GM04504 (cell line): ENCODE measurements around the gene MIGA2.

Source experiments
- DNase-seq: peaks from one replicate; pipeline ENCODE4 v3.0.0-alpha.2; 2012; ENCODE audit warnings: low read depth

The MIGA2 gene

DNA sequence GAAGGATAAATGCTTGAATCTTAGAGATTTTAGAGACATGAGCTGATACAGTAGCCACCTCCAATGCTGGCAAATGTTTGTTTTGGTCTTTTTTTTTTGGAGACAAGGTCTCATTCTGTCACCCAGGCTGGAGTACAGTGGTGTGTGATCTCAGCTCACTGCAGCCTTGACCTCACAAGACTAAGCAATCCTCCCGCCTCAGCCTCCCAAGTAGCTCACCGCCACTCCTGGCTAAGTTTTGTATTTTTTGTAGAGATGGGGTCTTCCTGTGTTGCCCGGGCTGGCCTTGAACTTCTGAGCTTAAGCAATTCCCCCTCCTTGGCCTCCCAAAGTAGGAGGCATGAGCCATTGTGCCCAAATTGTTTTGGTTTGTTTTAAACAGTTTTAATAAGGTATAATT is 37.7 kb downstream of the MIGA2 start:
- DNase-seq, result no peak

DNA sequence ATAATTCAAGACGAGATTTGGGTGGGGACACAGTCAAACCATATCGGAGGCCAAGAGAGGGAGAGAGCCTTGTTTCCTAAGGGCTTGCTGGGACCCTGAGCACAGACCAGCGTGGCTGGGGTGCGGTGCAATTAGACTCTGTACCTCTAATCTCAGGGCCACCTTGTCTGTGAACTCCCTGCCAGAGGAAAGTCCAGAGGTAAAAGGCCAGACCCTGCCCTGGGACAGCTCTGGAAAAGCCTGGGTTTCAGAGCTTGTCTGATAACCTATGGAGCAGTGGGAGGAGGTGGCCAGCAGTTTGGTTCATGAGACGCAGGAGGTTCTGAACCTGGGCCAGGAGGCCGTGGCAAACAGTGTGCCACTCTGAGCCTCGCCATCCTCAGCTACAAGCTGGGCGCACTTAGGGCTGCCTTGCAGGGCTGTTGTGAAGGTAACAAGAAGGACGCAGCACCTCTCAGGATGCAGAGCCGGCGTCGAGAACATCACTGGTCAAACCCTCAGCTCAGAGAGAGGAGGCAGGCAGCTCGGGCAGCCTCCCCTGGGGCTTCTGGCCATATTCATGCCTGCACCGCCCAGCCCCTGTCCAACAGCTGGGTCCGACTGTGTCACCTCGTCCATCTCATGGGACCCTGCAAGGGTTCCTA is 39.7 kb downstream of the MIGA2 start:
- DNase-seq, result no peak

DNA sequence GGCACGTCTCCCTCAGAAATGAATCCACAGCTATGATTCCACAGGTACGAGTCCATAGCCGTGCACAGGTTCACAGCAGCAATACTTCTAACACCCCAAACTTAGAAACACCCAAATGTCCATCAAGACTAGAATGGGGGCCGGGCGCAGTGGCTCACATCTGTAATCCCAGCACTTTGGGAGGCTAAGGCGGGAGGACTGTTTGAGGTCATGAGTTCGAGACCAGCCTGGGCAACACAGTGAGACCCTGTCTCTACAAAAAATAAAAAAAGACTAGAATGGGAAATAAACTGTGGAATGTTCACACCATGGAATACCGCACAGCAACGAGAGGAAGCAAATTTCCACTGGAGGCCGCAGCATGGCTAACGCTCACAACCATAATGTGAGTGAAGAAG is 40.2 kb downstream of the MIGA2 start:
- no peak for DNase-seq

DNA sequence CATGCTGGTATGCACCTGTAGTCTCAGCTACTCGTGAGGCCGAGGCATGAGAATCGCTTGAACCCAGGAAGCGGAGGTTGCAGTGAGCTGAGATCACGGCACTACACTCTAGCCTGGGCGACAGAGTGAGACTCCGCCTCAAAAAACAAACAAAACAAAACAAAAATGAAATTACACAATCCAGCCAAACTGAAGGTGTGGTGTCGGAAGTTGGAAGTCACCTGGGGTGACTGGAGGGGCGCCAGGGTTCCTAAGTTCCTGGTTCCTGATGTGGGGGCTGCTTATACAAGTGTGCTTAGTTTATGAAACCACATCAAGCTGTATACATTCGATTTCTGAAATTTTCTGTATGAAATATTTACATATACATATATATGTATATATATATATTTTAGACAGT is 40.8 kb downstream of the MIGA2 start:
- DNase-seq, result no peak

- no peak for DNase-seq
Observed at GRCh38 chr9:129078691-129079503, 42.5 kb downstream of the MIGA2 start.

GRCh38 chr9:129079829-129080228 is 43.4 kb downstream of the MIGA2 start:
- no peak for DNase-seq

- DNase-seq, result no peak
Observed at GRCh38 chr9:129080298-129080600, 43.8 kb downstream of the MIGA2 start.

DNA sequence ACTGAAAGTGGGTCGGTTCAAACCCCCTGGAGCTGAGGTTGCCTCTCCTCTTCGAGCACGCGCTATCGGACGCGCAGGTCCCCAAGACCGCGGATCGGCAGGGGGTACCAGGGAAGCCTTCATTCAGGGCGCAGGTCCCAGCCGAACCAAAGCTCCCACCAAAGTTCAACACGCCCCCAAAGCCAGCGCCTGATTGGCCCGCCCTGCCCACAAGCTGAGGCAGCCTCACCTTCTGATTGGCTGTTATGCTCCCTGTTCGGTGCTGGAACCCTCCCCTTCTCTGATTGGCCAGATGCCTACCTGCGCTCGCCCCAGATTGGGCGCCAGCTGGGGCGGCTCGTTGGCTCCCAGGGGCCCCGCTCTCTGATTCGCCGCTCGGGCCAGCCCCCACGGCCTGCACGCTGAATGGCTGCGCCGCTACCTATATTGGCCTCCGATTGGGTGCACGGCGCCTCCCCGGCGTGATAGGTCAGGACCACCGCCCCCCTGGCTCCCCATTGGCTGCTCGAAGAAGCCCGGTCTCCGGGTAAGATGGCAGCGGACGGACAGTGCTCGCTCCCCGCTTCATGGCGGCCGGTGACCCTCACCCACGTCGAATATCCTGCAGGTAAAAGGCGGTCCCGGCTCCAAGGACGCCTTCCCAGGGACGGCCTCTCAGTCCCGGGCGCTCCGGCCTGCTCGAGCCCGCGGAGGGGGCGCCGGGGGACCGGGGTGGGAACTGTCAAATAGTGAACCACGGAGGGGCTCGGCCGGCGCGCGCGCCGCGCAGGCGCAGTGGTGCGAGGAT is 44.4 kb downstream of the MIGA2 start, which contains the start of gene DOLPP1:
Gene DOLPP1 (plus strand): TSS at position 511 of the 787 bp plus-strand sequence. CDS start 21 bp downstream, at position 532.
- peak; percentile 99 for DNase-seq

GRCh38 chr9:129081388-129081904 is 45.0 kb downstream of the MIGA2 start:
- DNase-seq, result no peak

DNA sequence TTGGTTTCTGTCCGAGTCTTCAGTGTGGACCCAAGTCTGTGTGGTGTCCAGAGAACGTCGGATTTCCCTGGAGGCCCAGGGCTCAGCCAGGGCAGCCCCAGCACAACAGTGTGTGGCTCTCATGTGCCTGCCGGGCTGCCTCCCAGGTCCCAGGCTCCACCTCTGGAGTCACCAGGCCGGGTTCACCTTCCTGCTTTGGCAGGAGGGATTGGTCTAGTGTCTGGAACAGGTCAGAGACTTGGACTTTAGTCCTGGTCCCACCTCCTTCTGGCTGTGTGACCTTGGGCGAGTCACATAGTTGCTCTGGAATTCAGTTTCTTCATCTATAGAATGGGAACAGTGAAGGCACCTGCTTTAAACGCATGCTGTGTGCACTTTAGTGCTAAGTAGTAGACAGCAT is 47.7 kb downstream of the MIGA2 start:
- no peak for DNase-seq

DNA sequence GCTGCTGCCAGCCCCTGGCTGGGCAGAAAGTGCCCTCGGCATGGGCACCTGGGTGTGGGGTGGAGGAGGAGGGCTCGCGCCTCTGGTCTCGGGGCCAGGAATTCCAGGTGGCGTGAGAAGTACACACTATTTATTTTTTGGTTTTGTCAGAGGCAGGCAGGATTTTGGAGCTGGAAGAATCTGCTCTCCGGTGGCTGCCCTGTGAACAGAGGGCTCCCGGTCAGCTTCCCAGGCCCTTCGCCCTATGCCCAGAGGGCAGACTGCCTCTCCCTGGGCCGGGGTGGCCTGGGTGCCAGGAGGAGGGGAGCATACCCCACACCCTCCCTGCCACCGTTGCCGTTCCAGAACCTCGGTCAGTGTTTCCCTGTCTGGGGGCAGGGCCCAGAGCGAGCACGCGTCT is 52.8 kb downstream of the MIGA2 start:
- no peak for DNase-seq

GRCh38 chr9:129093602-129094386 is 57.4 kb downstream of the MIGA2 start:
- DNase-seq, result no peak

- no peak for DNase-seq
Observed at GRCh38 chr9:129094387-129095169, 58.2 kb downstream of the MIGA2 start.

DNA sequence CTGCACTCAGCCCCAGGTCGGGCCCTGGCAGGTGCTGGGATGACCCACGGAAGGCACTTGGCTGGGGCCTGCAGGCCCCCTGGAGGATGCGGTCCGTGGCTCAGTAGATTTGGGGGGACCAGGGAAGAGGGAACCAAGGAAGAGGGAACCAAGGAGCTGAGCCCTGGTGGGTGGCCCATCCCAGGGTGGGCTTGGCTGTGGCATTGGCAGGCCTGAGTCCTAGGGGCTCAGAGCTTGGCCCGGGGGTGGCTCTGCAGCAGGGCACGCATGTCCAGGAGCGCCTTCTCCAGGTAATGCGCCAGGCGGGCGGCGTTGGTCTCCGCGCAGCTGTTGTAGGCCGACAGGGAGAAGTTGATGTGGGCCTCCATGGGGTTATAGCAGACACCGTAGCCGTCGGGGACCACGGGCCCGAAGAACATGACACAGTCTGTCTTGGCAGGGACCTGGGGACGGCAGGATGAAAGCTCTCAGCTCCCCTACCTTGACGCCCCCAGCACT is 58.8 kb downstream of the MIGA2 start:
- DNase-seq, result no peak

GRCh38 chr9:129095908-129096307 is 59.5 kb downstream of the MIGA2 start:
- no peak for DNase-seq

- no peak for DNase-seq
Observed at GRCh38 chr9:129097671-129098306, 61.4 kb downstream of the MIGA2 start.

DNA sequence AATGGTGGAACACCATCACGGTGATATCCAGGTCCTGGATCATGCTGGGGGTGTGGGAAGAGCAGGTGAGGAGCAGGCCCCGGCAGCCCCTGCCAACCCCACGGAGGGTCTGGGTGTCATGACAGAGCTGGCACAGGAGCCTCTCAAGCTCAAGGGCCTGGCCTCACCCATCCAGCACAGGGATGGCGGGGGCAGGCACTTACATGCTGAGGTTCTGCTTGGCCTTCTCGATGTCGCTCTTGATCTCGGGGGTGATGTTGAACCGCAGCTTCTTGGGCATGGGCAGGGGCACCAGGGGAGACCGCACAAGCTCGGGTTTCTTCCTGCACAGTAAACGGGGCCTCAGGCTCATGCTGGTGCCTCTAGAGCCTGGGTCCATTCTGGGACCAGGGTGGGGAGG is 61.9 kb downstream of the MIGA2 start:
- DNase-seq, result no peak

DNA sequence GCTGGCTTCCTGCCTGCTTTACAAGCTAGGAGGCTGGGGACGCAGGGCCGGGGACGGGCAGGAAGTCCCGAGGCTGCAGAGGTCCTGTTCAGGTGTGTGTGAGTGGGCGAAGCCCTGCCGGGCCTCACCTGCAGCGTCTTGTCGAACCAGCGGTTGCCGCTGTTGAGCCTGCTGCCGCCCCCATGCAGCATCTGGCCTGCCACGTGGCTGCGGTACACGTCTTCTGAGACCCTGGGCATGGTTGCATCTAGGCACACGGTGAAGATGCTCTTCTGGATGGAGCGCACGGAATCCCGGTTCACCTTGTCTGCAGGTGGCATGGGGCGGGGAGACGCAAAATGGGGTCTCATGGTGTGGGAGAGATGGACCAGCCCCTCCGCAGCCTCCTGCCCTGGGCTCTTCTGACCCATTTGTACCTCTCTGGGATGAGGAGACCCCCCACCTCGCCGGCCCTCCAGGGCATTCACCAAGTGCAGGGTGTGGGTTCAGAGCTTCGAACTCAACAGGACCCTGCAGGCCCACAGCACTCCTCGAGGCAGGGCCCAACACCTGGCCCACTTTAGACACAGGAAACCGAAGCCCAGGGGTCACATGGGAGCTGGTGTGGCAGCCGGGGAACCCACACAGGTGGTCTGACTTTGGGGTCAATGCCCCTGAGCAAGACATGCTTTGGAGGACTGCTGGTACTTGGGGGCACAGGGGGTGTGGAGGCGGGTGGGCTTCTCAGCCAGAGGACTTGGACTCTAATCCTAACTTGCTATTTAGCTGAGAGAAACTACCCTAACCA is 64.2 kb downstream of the MIGA2 start:
- DNase-seq, result no peak

GRCh38 chr9:129101279-129101678 is 64.9 kb downstream of the MIGA2 start:
- no peak for DNase-seq

DNA sequence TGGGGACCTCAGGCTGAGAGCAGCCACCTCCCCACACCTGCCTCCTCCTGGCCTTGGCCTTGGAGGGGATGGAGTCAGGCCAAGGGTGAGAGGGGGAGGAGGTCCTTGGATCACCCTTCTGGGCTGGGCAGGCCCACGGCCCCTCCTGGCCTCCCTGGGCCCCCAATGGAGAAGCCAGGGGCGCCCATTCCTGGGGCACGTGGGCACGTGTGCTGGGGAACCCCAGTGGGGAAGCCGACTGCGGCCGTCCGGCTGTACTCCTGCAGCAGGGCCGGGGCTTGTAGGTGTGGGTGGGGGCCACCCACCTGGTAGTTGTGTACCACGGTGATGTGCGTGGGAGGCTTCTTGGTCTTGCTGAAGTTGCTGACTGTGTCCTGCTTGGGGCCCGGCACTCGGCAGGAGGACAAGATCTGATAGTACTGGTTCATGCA is 65.7 kb downstream of the MIGA2 start:
- no peak for DNase-seq
